Activated CD4-positive, alpha-beta T cell treated with anti-CD3 and anti-CD28 coated beads for 24 hours (primary cell): ENCODE results near the gene TOB2.

Experiments used
- DNase-seq, 2 donors: peaks; one replicate each; pipeline ENCODE4 v3.0.0-alpha.2; 2020; ENCODE audit warnings: low read depth in 2 of 2

The TOB2 gene

GRCh38 chr22:41446639-41447434 is at the start of gene TOB2:
TSS of gene TOB2 (minus strand) at chr22:41446801. CDS start at chr22:41437345, 9,456 bp downstream.
- DNase-seq: peak; percentile 90 to 94

DNA sequence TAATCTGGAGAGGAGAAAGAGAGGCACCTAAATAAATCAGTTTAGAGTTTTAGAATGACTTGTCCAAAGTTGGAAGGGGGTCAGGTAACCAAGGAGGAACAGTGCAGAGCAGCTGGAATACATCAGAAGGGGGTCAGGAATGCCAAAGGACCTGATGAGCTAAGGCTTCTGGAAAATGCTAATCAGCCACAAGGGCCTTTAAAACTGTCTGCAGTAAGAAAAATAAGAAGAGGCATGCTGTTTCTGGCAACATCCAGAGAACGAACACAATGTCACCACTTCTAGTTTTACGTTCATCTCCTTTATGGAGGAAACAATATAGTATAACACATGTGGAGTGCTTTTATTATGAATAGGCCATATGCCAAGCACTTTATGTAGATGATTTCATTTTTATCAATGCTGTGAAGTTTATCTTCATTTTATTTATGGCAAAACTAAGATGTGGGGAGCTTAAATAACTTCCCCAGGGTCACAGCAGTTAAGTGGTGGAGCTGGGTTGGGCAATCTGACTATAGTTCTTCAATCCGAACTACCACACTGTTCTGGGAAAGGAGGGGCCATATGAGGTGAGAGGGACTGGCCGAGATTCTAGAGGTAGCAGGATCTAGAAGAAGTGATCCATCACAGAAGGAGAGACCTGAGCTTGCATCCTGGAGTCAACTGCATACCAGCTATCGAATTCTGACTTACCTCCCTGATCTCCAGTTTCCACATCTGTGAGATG is 44.9 kb upstream of the TOB2 start:
- DNase-seq: no peak

- no peak for DNase-seq
Measured at GRCh38 chr22:41488596-41489385, 42.2 kb upstream of the TOB2 start.

GRCh38 chr22:41488076-41488475 is 41.5 kb upstream of the TOB2 start:
- DNase-seq: no peak

DNA sequence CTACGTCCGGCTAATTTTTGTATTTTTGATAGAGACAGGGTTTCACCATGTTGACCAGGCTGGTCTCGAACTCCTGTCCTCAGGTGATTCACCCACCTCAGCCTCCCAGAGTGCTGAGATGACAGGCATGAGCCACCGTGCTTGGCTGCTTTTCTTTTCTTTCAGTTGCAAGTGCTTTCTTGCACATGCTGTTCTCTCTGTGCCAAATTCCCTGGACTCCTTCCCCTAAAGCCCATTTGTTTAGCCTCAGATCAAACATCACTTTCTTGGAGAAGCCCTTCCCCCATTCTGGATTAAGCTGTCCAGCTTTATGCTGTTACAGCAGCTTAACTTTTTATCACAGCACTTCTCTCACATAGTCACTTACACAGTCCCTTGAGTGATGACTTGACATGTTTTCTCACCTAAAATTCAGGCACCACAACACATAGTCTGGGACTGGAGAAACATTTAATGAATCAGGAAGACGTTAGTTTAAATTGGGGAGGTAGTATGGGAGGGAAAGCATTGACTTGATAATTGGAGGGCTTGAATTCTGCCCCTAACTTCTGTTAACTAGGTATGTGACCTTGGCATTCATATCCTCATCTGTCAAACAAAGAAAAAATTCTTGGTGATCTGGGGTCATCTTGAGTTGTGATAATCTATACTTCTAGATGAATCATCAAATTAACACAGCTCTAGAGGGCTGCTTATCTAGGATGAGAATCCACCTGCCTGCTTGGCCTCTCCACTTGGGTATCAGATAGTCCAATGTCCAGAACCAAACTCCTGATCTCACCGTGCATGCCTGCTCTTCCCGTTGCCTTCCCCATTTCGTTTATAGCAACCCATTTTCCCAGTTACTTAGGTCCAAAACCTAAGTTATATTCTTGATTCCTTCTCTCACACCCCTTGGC is 40.7 kb upstream of the TOB2 start:
- no peak for DNase-seq

GRCh38 chr22:41485033-41485432 is 38.4 kb upstream of the TOB2 start:
- DNase-seq: no peak

GRCh38 chr22:41482319-41482935 is 35.8 kb upstream of the TOB2 start:
- DNase-seq: no peak

GRCh38 chr22:41481925-41482318 is 35.3 kb upstream of the TOB2 start:
- no peak for DNase-seq

- no peak for DNase-seq
Measured at GRCh38 chr22:41481131-41481830, 34.7 kb upstream of the TOB2 start.

DNA sequence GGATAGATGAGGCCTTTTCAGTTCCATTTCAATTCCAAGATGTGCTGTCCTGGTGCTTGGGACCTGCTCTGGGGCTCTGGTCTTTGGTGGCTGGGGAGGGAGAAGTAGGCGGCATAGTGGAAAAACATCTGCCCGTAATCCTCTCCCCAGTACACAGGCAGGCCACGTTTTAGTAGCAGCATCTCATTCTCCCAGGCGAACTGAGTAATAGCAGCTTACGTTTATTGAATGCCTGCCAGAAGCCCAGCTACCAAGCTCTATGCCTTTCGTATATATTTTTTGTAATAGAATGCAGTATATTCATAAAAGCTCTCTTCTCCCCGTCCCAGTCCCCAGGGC is 33.8 kb upstream of the TOB2 start:
- DNase-seq: no peak

DNA sequence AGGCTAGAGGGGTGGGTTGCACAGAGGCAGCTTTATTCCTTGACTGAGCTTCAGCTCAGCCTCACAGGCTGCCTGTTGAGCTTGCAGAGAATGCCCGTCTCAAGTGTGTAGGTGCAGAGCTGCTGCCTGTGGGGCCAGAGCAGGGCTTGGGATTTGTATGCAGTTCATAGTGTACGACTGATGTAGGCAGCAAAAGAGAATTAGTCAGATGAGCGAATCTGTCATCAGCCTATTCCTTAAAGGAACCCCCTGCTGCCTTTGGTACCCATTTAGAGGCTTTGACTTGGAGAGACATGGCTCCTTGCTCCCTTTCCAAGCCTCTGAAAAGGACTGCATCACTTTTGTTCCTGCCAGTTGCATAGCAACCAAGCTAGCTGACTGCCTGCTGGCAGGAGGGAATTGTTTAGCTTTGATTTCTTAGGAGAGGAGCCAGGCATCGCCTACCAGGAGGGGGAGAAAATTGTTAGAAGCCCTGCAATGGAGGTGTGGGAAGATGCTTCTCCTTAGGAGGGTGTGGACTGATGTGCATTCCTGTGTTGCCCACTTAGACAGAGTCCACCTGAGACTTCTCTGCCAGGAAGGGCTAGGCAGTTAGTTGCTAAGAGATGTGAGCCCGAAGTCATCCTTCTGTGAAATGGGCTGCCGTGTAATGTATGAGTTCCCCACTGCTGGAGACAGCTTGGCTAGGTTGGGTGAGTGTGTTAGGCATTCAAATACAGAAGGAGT is 33.2 kb upstream of the TOB2 start:
- DNase-seq: no peak

DNA sequence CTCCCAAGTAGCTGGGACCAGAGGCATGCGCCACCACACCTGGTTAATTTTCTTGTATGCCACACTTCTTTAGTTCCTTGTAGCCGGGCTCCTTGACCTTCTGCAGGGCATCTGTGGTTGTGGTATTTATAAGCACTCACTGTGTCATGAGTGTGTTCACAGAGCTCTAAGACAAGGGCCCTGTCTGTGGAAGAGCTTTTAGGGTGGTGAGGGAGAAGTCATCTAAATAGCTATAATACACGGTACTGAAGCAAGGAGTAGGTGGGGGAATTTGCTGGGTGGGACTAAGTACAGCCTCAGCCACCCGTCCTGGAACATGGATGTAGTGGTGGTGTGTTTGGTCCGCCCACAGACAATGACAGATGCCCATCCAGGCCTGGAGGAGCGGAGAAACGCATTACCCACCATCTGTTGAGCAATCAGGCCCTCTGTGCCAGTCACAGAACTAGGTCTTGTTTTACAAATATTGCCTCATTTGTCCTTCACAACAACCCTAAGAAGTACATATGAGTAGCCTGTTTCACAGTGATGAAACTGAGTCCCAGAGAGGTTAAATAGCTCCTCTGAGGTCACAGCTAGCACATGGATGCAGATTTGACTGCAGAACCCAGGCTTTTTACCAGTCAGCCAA is 32.4 kb upstream of the TOB2 start:
- DNase-seq: no peak

DNA sequence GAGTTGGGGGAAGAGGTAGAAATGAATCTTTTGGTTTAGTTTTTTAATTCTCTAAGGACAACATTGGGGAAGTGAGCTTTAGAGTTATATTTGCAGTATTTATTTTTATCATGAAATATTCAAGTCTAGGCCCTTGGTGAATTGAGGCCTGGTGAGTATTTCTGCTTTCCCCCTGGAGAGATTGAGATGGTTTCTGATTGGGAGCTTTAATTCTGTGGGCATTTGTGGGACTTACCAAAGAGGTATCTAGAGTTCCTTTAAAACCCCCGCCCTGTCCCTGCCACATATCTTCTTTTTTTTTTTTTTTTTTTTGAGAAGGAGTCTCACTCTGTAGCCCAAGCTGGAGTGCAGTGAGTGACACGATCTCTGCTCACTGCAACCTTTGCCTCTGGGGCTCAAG is 31.9 kb upstream of the TOB2 start:
- no peak for DNase-seq

DNA sequence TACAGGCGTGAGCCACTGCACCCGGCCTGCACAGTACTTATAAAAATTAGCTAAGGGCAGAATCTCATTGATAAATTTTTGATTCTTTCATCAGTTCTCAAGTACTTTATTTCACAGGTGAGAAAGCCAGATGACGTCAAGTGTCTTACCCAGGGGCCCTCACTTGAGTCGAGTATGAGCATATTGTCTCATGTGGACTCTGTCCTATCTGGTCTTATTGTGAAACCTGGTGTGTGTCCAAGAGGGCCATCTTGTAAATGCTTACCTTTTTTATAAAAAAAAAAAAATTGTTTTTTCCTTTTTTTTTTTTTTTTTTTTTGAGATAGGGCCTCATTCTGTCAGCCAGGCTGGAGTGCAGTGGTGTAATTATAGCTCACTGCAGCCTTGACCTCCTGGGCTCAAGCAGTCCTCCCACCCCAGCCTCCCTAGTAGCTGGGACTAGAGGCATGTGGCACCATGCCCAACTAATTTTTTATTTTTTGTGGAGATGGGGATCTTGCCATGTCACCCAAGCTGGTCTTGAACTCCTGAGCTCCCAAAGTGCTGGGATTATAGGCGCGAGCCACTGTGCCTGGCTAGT is 28.4 kb upstream of the TOB2 start:
- DNase-seq: no peak

DNA sequence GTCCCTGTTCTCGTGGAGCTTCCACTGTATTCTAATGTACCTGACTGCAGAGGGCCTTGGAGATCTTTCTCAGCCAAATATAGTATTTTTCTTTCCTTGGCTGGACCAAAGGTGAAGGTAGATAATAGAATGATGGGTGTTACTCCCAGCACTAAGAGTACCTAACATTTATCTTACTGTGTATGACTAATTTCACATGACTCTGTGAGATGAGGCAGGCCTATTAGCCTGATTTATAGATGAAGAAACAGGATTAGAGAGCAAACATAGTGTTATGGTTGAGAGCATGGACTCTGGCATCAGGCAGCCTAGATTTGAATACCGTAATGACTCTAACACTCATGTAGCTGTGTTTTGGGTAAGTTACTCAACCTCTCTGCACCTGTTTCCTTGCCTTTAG is 25.0 kb upstream of the TOB2 start:
- no peak for DNase-seq

GRCh38 chr22:41470886-41471285 is 24.3 kb upstream of the TOB2 start:
- DNase-seq: no peak

GRCh38 chr22:41469218-41469851 is 22.7 kb upstream of the TOB2 start:
- DNase-seq: peak in 1 of 2 donors; percentile 21
